HG03460 (cell line): Measurements from ENCODE around the gene KLHL14.
A peak's percentile ranks its signal among the peaks of the same experiment; 100 is the strongest.

Source experiments
- ATAC-seq: cut with Tn5 transposase; IDR thresholded peaks from one replicate; pipeline ENCODE4 v1.9.1; 2021; ENCODE audit not compliant: unreplicated experiment

KLHL14 gene

GRCh38 chr18:32770666-32771168 is 2.1 kb downstream of the KLHL14 start:
- no peak for ATAC-seq

- ATAC-seq = no peak
Observed at GRCh38 chr18:32770054-32770665, 2.7 kb downstream of the KLHL14 start.

GRCh38 chr18:32769586-32770053 is 3.2 kb downstream of the KLHL14 start:
- no peak for ATAC-seq

- ATAC-seq = no peak
Observed at GRCh38 chr18:32769071-32769585, 3.7 kb downstream of the KLHL14 start.

- no peak for ATAC-seq
Observed at GRCh38 chr18:32767400-32767799, 5.4 kb downstream of the KLHL14 start.

- no peak for ATAC-seq
Observed at GRCh38 chr18:32764611-32765244, 8.1 kb downstream of the KLHL14 start.

- ATAC-seq = no peak
Observed at GRCh38 chr18:32763293-32763692, 9.5 kb downstream of the KLHL14 start.

GRCh38 chr18:32761231-32761630 is 11.6 kb downstream of the KLHL14 start:
- ATAC-seq = no peak

- ATAC-seq = peak; percentile 99
Observed at GRCh38 chr18:32760391-32760790, 12.4 kb downstream of the KLHL14 start.

GRCh38 chr18:32759611-32760167 is 13.1 kb downstream of the KLHL14 start:
- no peak for ATAC-seq

- no peak for ATAC-seq
Observed at GRCh38 chr18:32754508-32755263, 18.1 kb downstream of the KLHL14 start.

- ATAC-seq = no peak
Observed at GRCh38 chr18:32753656-32754260, 19.1 kb downstream of the KLHL14 start.

- ATAC-seq = no peak
Observed at GRCh38 chr18:32750328-32750727, 22.5 kb downstream of the KLHL14 start.

GRCh38 chr18:32749809-32750208 is 23.0 kb downstream of the KLHL14 start:
- ATAC-seq = no peak

- ATAC-seq = no peak
Observed at GRCh38 chr18:32742579-32742978, 30.2 kb downstream of the KLHL14 start.

GRCh38 chr18:32735781-32736180 is 37.0 kb downstream of the KLHL14 start:
- ATAC-seq = no peak

GRCh38 chr18:32734442-32734841 is 38.4 kb downstream of the KLHL14 start:
- ATAC-seq = no peak

- no peak for ATAC-seq
Observed at GRCh38 chr18:32732165-32732564, 40.7 kb downstream of the KLHL14 start.

- peak; percentile 96 for ATAC-seq
Observed at GRCh38 chr18:32730620-32731091, 42.2 kb downstream of the KLHL14 start.

GRCh38 chr18:32730068-32730467 is 42.8 kb downstream of the KLHL14 start:
- ATAC-seq = peak; percentile 6
